ENCODE results near the gene CD84.

Gene CD84

GRCh38 chr1:160580221-160580812 is 1.0 kb upstream of the CD84 start:
- DNase-seq (ENCODE audit: low read depth): no peak
- no peak overlapping the region for H3K4me3 ChIP-seq (ENCODE audit: low read depth, low read length)

GRCh38 chr1:160578525-160579191 is 638 bp downstream of the CD84 start:
- no peak for DNase-seq (ENCODE audit: low read depth)
- no peak for TF ChIP-seq CTCF (conservative IDR thresholded peaks at IDR 0.05; ENCODE audit: low read depth, low read length)
- no peak overlapping the region for H3K4me3 ChIP-seq (ENCODE audit: low read depth, low read length)

More at GRCh38 chr1:160580221-160580812, 1.0 kb upstream of the CD84 start:
- TF ChIP-seq CTCF (conservative IDR thresholded peaks at IDR 0.05; ENCODE audit: low read depth, low read length): no peak

- DNase-seq (ENCODE audit: low read depth): no peak
- no peak for TF ChIP-seq CTCF (conservative IDR thresholded peaks at IDR 0.05; ENCODE audit: low read depth, low read length)
- no peak overlapping the region for H3K4me3 ChIP-seq (ENCODE audit: low read depth, low read length)
These were observed 1.1 kb downstream of the CD84 start for GRCh38 chr1:160578175-160578524.

GRCh38 chr1:160577671-160578070 is 1.6 kb downstream of the CD84 start:
- no peak overlapping the region for H3K4me3 ChIP-seq (ENCODE audit: low read depth, low read length)
- no peak for TF ChIP-seq CTCF (conservative IDR thresholded peaks at IDR 0.05; ENCODE audit: low read depth, low read length)

GRCh38 chr1:160576884-160577283 is 2.4 kb downstream of the CD84 start:
- no peak for TF ChIP-seq CTCF (conservative IDR thresholded peaks at IDR 0.05; ENCODE audit: low read depth, low read length)
- H3K4me3 ChIP-seq (ENCODE audit: low read depth, low read length): no peak overlapping the region
- DNase-seq (ENCODE audit: low read depth): no peak

More at GRCh38 chr1:160577671-160578070, 1.6 kb downstream of the CD84 start:
- no peak for DNase-seq (ENCODE audit: low read depth)

- DNase-seq (ENCODE audit: low read depth): no peak
- no peak overlapping the region for H3K4me3 ChIP-seq (ENCODE audit: low read depth, low read length)
- no peak for TF ChIP-seq CTCF (conservative IDR thresholded peaks at IDR 0.05; ENCODE audit: low read depth, low read length)
These were observed 2.9 kb downstream of the CD84 start for GRCh38 chr1:160576390-160576789.

- TF ChIP-seq CTCF (conservative IDR thresholded peaks at IDR 0.05; ENCODE audit: low read depth, low read length): no peak
- no peak overlapping the region for H3K4me3 ChIP-seq (ENCODE audit: low read depth, low read length)
- DNase-seq (ENCODE audit: low read depth): no peak
These were observed 4.1 kb downstream of the CD84 start for GRCh38 chr1:160575112-160575664.

Data from choroid plexus epithelial cell (primary cell).